Thoracic aorta (tissue), 2 donors: ENCODE measurements around the gene UFL1. TPM values are rescaled to one million over a fixed set of nuclear protein-coding genes. Genes with fewer than 3 reads are reported as not detected.
"Not testable (repeated sequence)": the region's sequence is repeated elsewhere in the genome, so short reads cannot be mapped to it uniquely, and the experiment has no call there.

ENCODE experiments used
- ATAC-seq: fragments of 150-250 bp; one replicate; pipeline ENCODE4 v1.8.0; 2017; ENCODE audit warnings: low read depth; ENCODE audit not compliant: insufficient number of reproducible peaks, low FRiP score
- DNase-seq: peaks from one replicate; pipeline ENCODE4 v3.0.0-alpha.2; 2020; ENCODE audit warnings: low spot score
- H3K27ac ChIP-seq, 2 donors: fragments of 200-600 bp; sonication (generic); 1 replicate in 1 of 2; 2 replicates in 1 of 2; pipeline ENCODE4 v1.5.1; 2016; ENCODE audit warnings: mild to moderate bottlenecking in 2 of 2, moderate library complexity in 2 of 2
- H3K27me3 ChIP-seq: fragments of 200-600 bp; sonication (generic); replicated peaks from 2 replicates; pipeline ENCODE4 v1.6.0; 2016; ENCODE audit warnings: mild to moderate bottlenecking; ENCODE audit not compliant: insufficient read depth
- H3K36me3 ChIP-seq: fragments of 200-600 bp; sonication (generic); one replicate; pipeline ENCODE4 v1.5.1; 2016
- H3K4me1 ChIP-seq, 2 donors: fragments of 200-600 bp; sonication (generic); 1 replicate in 1 of 2; 2 replicates in 1 of 2; pipeline versions ENCODE4 v1.5.1 to v1.6.0; 2016; ENCODE audit warnings: low read depth in 2 of 2, mild to moderate bottlenecking in 1 of 2; ENCODE audit not compliant: control insufficient read depth in 1 of 2
- H3K4me3 ChIP-seq: fragments of 200-600 bp; sonication (generic); 2 replicates; pipeline ENCODE4 v1.5.1; 2016; ENCODE audit warnings: mild to moderate bottlenecking
- H3K9me3 ChIP-seq: fragments of 200-600 bp; sonication (generic); 2 replicates; pipeline ENCODE4 v1.5.1; 2016
- CTCF ChIP-seq: fragments of 200-600 bp; sonication (generic); IDR thresholded peaks from one replicate; pipeline ENCODE4 v1.5.1; 2019; ENCODE audit warnings: antibody characterized with exemption
- total RNA-seq, 2 donors: library from RNA; depleted of rRNA; stranded (reverse); fragments of >200 nt; gene quantifications; one replicate each; pipeline versions ENCODE4 v1.1.0 to v1.2.3, GENCODE V29; 2016

UFL1 gene
- total RNA-seq, 2 donors from 2014 or later = 17.2 to 24.6 TPM

DNA sequence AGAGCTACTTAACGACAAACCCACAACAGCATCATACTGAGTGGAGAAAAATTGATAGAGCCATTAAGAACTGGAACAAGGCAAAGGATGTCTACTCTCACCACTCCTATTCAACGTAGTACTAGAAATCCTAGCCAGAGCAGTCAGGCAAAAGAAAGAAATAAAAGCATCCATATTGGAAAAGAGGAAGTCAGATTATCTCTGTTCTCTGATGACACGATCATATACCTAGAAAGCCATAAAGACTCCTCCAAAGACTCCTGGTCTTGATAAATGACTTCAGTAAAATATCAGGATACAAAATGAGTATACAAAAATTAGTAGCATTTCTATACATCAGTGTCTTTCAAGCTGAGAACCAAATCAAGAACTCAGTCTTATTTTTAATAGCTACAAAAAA, 24.3 kb downstream of the UFL1 start:
- DNase-seq (no peak), ATAC-seq (no peak)
- no peak for TF ChIP-seq CTCF
- H3K27ac ChIP-seq = no peak overlapping the region
- peaks cover 27% of the 10 kb centered on the region for H3K36me3 ChIP-seq
- no peaks in the 10 kb centered on the region for H3K4me1 ChIP-seq
- no peaks in the 10 kb centered on the region for H3K9me3 ChIP-seq
- no peaks in the 10 kb centered on the region for H3K27me3 ChIP-seq
- no peak overlapping the region for H3K4me3 ChIP-seq

DNA sequence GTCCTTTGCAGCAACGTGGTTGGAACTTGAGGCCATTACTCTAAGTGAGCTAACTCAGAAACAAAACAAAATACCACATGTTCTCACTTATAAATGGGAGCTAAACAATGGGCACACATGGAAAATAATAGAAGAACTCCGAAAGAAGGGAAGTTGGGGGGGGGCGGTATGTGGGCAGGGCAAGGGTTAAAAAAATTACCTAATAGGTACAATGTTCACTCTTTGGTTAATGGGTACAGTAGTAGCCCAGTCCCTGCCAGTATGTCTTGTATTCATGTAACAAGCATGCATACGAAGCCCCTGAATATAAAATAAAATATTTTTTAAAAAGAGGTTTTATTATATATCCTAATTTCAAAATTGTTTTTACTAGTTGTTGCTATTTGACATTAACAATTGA, 26.0 kb downstream of the UFL1 start:
- H3K9me3 ChIP-seq = no peaks in the 10 kb centered on the region
- H3K27ac ChIP-seq = no peak overlapping the region
- no peak for TF ChIP-seq CTCF
- no peaks in the 10 kb centered on the region for H3K4me1 ChIP-seq
- no peaks in the 10 kb centered on the region for H3K27me3 ChIP-seq
- peaks cover 44% of the 10 kb centered on the region for H3K36me3 ChIP-seq
- ATAC-seq (no peak), DNase-seq (no peak)
- H3K4me3 ChIP-seq = no peak overlapping the region

- Histone ChIP-seq H3K27ac (no peak overlapping the region), H3K4me3 (no peak overlapping the region), H3K36me3 (peaks cover 37% of the 10 kb centered on the region), H3K27me3 (no peaks in the 10 kb centered on the region), H3K4me1 (no peaks in the 10 kb centered on the region), H3K9me3 (no peaks in the 10 kb centered on the region)
- ATAC-seq (no peak), DNase-seq (no peak)
- no peak for TF ChIP-seq CTCF
Measured at GRCh38 chr6:96554558-96554957, 33.0 kb downstream of the UFL1 start.

- not testable (repeated sequence) for H3K27ac ChIP-seq, H3K36me3 ChIP-seq, ATAC-seq, H3K4me1 ChIP-seq, H3K27me3 ChIP-seq, DNase-seq, H3K9me3 ChIP-seq, H3K4me3 ChIP-seq
Measured at GRCh38 chr6:96559740-96560139, 38.1 kb downstream of the UFL1 start.

DNA sequence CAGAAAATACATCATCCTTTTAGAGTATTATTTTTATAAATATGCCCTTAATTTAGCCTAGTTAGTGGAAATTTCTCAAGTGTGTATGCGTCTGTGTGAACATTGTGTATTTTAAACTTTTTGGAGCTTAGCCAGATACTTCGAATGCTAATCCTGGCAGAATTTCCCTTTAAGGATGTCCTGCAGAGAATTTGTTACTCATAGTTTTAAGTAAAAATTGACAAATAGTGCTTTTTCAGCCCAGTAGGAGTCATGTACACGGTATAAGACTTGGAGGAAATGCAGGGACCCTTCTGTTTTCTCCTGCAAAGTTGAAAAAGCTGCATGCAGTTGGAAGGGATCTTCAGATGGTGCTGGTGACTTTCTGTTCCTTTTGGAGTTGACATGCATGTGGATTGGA, 41.3 kb downstream of the UFL1 start, which contains the start of gene FHL5:
TSS of gene FHL5 (plus strand) at position 243 of the 400 bp plus-strand sequence. CDS start 40,486 bp downstream, outside the sequence.
- TF ChIP-seq CTCF = no peak
- Histone ChIP-seq H3K9me3 (no peaks in the 10 kb centered on the region), H3K4me1 (peaks cover 0 to 2% of the 10 kb centered on the region in 2 donors), H3K27ac (peak within 1 kb of the TSS; percentile 54 to 55), H3K36me3 (no peaks in the 10 kb centered on the region), H3K27me3 (no peaks in the 10 kb centered on the region), H3K4me3 (peak within 1 kb of the TSS; percentile 71)
- no peak for ATAC-seq
- DNase-seq = no peak

DNA sequence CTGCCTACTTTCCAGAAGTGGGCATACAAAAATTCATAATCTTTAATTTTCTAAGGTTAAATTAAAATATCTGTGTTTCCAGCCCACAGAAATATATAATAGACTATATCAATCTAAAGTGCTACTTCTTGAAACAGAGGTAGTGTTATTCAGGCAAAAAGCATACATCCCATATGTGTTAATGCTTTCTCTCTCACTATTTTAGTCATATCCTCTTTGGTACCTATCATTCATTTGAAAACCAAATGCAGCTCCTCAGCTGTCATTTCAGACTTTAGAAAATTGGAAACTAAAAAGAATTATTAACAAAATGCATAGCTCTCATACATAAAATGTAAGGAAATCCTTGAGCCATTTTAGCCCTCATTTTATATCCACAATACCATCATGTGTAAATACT, 42.2 kb downstream of the UFL1 start:
- Histone ChIP-seq H3K36me3 (no peaks in the 10 kb centered on the region), H3K27me3 (no peaks in the 10 kb centered on the region), H3K4me3 (peak overlapping the region; percentile 71), H3K27ac (peak overlapping the region; percentile 54 to 55), H3K4me1 (peaks cover 0 to 3% of the 10 kb centered on the region in 2 donors), H3K9me3 (no peaks in the 10 kb centered on the region)
- no peak for ATAC-seq
- no peak for TF ChIP-seq CTCF
- no peak for DNase-seq
